ENCODE measurements around the gene LRRC75A.
"Not testable (repeated sequence)": the region's sequence is repeated elsewhere in the genome, so short reads cannot be mapped to it uniquely, and the experiment has no call there.

LRRC75A gene

GRCh38 chr17:16491703-16492612, at the start of gene LRRC75A:
LRRC75A (minus strand) TSS chr17:16492193; CDS start chr17:16491990, 203 bp downstream.
- peak; percentile 33 to 35 for DNase-seq (ENCODE audit: low read depth in 2 of 2)

- DNase-seq (ENCODE audit: low read depth in 2 of 2) = no peak
These were observed 45.1 kb upstream of the LRRC75A start for GRCh38 chr17:16537130-16537458.

DNA sequence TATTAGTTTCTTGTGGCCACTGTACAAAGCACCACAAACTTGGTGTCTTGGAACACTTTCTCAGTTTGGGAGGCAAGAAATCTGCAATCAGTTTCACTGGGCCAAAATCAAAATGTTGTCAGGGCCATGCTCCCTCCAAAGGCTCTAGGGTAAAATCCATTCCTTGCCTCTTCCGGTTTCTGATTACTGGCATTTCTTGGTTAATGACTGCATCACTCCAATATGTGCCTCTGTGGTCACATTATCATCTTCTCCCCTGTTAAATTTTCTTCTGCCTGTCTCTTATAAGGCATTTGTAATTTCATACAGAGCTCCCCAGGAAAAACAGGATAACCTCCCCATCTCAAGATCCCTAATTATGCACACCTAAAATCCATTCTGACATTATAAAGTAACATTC, 42.2 kb upstream of the LRRC75A start:
- no peak for DNase-seq (ENCODE audit: low read depth in 2 of 2)

GRCh38 chr17:16529906-16530305, 37.9 kb upstream of the LRRC75A start:
- DNase-seq (ENCODE audit: low read depth in 2 of 2) = no peak

- no peak for DNase-seq (ENCODE audit: low read depth in 2 of 2)
These were observed 35.3 kb upstream of the LRRC75A start for GRCh38 chr17:16527298-16527697.

DNA sequence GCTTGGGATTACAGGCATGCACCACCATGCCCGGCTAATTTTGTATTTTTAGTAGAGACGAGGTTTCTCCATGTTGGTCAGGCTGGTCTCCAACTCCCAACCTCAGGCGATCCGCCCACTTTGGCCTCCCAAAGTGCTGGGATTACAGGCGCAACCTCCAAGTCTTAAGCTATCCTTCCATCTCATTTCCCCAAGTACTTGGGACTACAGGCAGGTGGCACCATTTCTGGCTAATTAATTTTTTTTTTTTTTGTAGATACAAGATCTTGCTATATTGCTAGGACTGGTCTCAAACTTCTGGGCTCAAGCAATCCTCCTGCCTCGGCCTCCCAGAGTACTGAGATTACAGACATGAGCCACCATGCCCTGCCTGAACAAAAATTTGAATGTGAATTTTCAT, 33.6 kb upstream of the LRRC75A start:
- not testable (repeated sequence) for DNase-seq (ENCODE audit: low read depth in 2 of 2)

DNA sequence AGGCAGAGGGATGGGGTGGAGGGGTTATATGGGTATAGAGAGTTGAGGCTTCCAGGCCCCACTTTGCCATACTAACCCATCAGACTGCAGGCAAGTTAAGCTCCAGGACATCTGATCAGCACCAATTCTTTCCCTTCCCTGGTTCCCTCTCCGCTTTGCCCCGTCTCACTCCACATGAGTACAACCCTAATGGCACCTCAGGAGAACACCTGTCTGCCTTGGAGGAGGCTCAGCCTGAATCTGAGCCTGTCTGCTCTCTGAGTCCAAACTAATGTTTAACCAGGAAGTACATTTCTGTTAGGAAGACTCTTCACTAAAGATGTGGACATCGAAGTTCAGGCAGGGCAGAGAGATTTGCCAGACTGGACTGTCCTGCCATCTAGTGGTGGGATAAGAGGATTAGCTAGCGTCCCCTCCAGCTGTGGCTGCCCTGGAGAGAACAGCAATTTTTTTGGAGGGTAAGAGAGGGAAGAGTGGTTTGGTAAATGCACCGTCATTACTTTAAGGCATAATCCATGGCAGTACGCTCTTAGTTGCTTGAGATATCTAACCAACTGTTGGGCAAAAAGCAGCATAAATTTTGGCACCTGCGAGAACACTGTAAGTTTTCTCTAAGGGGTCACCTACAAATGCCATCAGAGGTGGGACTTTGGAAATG, 29.2 kb upstream of the LRRC75A start:
- DNase-seq (ENCODE audit: low read depth in 2 of 2) = peak; percentile 19 to 35

DNA sequence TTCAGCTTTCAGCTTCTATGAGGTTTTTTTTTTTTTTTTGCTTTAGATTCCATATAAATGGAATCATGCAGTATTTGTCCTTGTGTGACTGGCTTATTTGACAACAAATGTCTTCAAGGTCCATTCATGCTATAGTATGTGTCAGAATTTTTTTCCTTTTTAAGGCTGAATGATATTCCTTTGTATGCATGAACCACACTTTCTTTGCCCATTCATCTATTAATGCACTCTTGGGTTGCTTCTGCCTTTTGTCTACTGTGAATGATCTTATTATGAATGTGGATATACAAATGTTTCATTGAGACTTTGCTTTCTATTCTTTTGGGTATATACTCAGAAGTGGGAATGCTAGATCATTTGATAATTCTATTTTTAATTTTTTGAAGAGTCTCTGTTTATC, 27.0 kb upstream of the LRRC75A start:
- no peak for DNase-seq (ENCODE audit: low read depth in 2 of 2)

GRCh38 chr17:16517477-16517876, 25.5 kb upstream of the LRRC75A start:
- no peak for DNase-seq (ENCODE audit: low read depth in 2 of 2)

DNA sequence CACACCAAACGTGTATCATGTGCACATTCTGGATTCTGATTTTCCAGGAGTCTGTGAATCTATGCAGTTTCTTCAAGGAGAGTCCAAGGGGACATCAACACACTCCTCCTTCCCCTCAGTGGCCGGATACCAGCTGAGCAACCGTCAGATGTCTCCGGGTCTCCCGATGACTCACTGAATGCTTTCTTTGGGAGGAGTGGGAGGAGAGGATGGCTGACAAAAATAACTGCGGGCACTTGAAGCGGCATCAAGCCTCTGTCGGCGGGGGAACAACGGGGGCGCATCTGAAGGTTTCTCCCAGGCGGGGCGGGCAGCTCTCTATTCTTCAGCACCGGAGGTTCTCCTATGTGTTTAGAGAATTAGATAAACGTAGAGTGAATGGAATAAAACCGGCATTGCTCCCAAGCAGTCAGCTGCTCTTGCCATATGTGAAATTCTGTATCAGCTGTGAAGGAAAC, 24.6 kb upstream of the LRRC75A start:
- DNase-seq (ENCODE audit: low read depth in 2 of 2) = no peak

- no peak for DNase-seq (ENCODE audit: low read depth in 2 of 2)
These were observed 23.9 kb upstream of the LRRC75A start for GRCh38 chr17:16515933-16516332.

GRCh38 chr17:16513873-16514272, 21.9 kb upstream of the LRRC75A start:
- no peak for DNase-seq (ENCODE audit: low read depth in 2 of 2)

GRCh38 chr17:16512011-16512410, 20.0 kb upstream of the LRRC75A start:
- no peak for DNase-seq (ENCODE audit: low read depth in 2 of 2)

GRCh38 chr17:16511593-16511992, 19.6 kb upstream of the LRRC75A start:
- no peak for DNase-seq (ENCODE audit: low read depth in 2 of 2)

DNA sequence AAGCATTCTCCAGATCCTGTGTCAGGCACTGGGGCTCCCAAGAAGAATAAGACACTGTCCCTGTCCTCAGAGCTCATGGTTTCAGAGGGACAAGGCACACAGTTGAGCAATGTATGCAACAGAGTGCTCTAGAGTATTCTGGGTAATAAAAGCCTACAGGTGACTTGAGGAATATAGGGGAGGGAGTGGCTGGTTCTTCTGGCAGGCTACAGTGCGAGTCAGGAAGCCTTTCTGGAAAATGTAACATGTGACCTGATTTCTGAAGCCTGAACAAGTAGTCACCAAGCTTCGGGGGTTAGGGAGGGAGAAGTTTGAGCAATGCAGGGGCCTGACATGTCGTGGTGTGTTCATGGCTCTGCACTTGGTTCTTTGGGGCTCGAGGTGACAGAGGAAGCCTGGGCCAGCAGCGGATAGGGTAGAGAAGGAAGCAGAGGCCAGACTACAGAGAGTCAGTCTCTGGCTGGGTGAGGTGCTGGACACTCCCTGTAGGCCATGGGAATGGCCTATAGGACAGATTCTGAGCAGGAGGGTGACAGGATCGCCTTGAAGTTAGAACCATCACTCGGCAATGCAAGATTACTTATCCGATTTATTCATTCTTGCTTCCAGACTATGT, 16.0 kb upstream of the LRRC75A start:
- DNase-seq (ENCODE audit: low read depth in 2 of 2) = no peak

- no peak for DNase-seq (ENCODE audit: low read depth in 2 of 2)
These were observed 14.2 kb upstream of the LRRC75A start for GRCh38 chr17:16506188-16506587.

- no peak for DNase-seq (ENCODE audit: low read depth in 2 of 2)
These were observed 13.0 kb upstream of the LRRC75A start for GRCh38 chr17:16504984-16505383.

DNA sequence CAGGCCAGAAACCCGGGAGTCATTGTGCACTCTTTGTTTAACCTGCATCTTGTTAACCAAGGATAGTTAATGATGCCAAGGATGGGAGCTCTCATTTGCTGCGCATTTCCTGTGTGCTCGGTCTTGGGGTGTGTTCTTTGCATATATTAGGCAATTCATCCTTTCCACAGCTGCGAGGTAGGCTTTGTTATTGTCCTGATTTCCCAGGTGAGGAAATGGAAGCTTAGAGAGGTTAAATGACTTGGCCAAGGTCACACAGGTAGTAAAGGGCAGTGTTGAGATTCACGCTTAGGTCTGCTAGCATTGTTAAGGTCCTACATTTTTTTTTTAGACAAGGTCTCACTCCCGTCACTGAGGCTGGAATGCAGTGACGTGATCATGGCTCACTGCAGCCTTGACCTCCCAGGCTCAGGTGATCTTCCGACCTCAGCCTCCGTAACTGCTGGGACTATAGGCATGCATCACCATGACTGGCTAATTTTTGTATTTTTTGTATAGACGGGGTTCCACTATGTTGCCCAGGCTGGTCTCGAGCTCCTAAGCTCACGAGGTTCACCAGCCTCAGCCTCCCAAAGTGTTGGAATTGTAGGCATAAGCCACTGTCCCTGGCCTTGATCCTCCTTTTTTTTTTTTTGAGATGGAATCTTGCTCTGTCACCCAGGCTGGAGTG, 5.0 kb upstream of the LRRC75A start:
- no peak for DNase-seq (ENCODE audit: low read depth in 2 of 2)

GRCh38 chr17:16495980-16496819, 4.2 kb upstream of the LRRC75A start:
- no peak for DNase-seq (ENCODE audit: low read depth in 2 of 2)

- no peak for DNase-seq (ENCODE audit: low read depth in 2 of 2)
These were observed 3.6 kb upstream of the LRRC75A start for GRCh38 chr17:16495561-16495960.

- no peak for DNase-seq (ENCODE audit: low read depth in 2 of 2)
These were observed 2.1 kb upstream of the LRRC75A start for GRCh38 chr17:16494059-16494458.

All from stimulated activated CD8-positive, alpha-beta memory T cell treated with anti-CD3 and anti-CD28 coated beads, Interleukin-15, amount 100 ng/mL, for 48 hours (primary cell).